ENCODE measurements around the gene ANAPC1. TPM values are rescaled to one million over a fixed set of nuclear protein-coding genes. Genes with fewer than 3 reads are reported as not detected.

The ANAPC1 gene
- total RNA-seq, 4 donors from 2014 or later, result 28.9 to 57.1 (median 40.0) TPM

DNA sequence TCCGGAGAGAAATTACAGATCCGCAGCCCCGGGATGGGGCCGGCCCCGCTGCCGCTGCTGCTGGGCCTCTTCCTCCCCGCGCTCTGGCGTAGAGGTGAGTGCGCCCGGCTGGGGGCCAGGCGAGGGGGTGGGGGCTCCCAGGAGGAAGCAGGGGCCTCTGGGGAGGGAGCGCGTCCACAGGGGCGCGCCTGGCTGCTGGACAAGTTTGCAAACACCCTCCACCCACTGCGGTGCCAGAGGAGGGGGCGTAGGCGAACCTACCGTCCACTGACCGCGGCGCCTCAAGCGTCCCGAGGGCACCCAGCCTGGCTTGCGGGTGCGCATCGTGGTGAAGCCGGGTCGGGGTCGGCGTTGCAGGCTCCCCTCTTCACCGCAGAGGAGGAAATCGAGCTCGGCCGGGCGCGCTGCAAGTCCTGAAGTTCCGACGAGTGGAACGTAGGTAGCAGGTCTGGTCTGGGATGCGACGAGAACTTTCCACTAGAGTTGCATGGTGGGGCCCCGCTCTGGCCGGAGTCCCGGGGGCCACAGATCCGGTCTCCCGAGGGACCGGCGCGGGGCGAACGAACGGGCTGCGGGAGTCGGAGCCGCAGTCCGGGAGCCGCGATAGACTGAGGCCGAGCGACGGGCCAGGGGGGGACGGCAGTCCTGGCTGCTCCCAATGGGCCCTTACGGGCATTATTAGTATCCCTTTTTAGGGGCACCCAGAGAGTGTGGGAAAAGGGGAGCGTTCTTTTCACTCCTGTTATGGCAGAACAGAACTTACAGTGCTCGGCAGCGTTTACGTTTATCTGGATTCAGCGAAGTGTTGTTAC, 14.9 kb upstream of the ANAPC1 start:
- TF ChIP-seq, protein P1, sequence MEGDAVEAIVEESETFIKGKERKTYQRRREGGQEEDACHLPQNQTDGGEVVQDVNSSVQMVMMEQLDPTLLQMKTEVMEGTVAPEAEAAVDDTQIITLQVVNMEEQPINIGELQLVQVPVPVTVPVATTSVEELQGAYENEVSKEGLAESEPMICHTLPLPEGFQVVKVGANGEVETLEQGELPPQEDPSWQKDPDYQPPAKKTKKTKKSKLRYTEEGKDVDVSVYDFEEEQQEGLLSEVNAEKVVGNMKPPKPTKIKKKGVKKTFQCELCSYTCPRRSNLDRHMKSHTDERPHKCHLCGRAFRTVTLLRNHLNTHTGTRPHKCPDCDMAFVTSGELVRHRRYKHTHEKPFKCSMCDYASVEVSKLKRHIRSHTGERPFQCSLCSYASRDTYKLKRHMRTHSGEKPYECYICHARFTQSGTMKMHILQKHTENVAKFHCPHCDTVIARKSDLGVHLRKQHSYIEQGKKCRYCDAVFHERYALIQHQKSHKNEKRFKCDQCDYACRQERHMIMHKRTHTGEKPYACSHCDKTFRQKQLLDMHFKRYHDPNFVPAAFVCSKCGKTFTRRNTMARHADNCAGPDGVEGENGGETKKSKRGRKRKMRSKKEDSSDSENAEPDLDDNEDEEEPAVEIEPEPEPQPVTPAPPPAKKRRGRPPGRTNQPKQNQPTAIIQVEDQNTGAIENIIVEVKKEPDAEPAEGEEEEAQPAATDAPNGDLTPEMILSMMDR (IDR thresholded peaks at IDR 0.05), result no peak
- TF ChIP-seq POLR2A (IDR thresholded peaks at IDR 0.05) (no peak), POLR2AphosphoS5 (IDR thresholded peaks at IDR 0.05) (no peak), EP300 (IDR thresholded peaks at IDR 0.05) (no peak)
- H3K27ac ChIP-seq, result peak overlapping the region; percentile 21 to 91 (median 87)
- H3K4me3 ChIP-seq, result peak overlapping the region; percentile 59 to 97
- 0 to 2% methylated on average over 3 to 6 of the region's 70 CpGs for WGBS, 2 donors (ENCODE audit: low coverage in 1 of 2)
- no peaks in the 10 kb centered on the region for H3K36me3 ChIP-seq
- H3K4me1 ChIP-seq, result peaks cover 0 to 60% (median 7%) of the 10 kb centered on the region in 3 donors
- no peaks in the 10 kb centered on the region for H3K9me3 ChIP-seq
- H3K27me3 ChIP-seq, result no peaks in the 10 kb centered on the region
- ATAC-seq, result peak; percentile 20

DNA sequence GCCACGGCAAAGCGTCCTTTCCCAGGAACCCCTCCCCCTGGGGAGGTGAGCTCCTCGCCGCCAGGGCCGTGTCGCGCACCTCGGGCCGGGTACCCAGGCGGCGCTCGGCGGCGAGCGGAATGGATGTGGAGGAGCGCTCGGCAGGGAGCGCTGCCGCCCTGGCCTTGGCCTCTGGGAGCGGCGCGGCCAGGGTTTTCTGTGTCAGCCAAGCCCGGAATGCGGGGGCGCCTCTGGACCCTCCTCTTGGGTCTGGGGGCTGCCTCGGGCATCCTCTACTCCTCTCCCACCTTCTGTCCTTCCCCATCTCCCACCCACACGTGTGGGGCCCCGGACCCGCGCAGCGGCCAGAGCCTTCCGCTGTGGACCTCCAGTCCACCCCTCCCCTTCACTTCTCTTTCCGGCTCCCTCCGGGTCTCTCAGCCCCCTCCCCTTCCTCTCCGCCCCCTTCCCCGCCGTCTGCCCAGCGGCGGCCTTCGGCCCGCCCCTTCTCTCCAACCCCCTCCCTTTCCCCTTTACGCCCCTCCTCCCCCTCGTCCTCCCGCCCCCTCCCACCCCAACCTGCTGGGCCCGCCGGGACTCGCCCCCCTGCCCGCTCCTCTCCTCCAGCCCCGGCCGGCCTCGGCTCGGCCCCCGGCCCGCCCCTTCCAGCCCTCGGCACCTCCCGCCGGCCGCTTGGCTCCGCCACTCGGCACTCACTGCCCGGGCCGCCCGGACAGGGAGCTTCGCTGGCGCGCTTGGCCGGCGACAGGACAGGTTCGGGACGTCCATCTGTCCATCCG, 14.1 kb upstream of the ANAPC1 start, which contains the start of gene MERTK:
Gene MERTK (plus strand): TSS at position 684 of the 779 bp plus-strand sequence. CDS start 129 bp downstream, outside the sequence.
- H3K27ac ChIP-seq, result peak within 1 kb of the TSS; percentile 63 to 91 (median 87)
- H3K4me3 ChIP-seq, result peak within 1 kb of the TSS; percentile 59 to 97
- peaks cover 0 to 52% (median 7%) of the 10 kb centered on the region in 3 donors for H3K4me1 ChIP-seq
- H3K36me3 ChIP-seq, result no peaks in the 10 kb centered on the region
- ATAC-seq, result peak; percentile 93
- 0% methylated on average over 1 to 21 of the region's 71 CpGs for WGBS, 2 donors (ENCODE audit: low coverage in 1 of 2)
- no peaks in the 10 kb centered on the region for H3K9me3 ChIP-seq
- no peak for TF ChIP-seq EP300 (IDR thresholded peaks at IDR 0.05)
- peak; percentile 79 to 88 for TF ChIP-seq POLR2A (IDR thresholded peaks at IDR 0.05)
- TF ChIP-seq, protein P1 (IDR thresholded peaks at IDR 0.05), result peak; percentile 40 to 88 (median 63)
- TF ChIP-seq POLR2AphosphoS5 (IDR thresholded peaks at IDR 0.05), result peak; percentile 84
- H3K27me3 ChIP-seq, result no peaks in the 10 kb centered on the region

DNA sequence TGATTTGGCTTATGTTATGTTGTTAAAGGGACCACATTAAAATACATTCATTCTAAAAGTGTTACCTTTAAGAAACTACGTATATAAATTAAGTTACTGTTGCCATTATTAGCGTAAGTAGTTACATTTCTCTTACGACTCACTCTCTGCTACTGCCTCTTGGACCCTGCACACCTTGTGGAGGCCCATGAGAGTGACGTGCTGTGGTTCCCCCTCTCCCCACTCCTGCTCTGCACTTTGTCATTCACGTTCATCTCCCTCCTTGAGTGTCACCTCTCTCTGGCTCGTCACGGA, 13.6 kb upstream of the ANAPC1 start:
- no peaks in the 10 kb centered on the region for H3K27me3 ChIP-seq
- no peaks in the 10 kb centered on the region for H3K9me3 ChIP-seq
- H3K4me1 ChIP-seq, result peaks cover 0 to 47% (median 7%) of the 10 kb centered on the region in 3 donors
- H3K36me3 ChIP-seq, result no peaks in the 10 kb centered on the region
- WGBS, 2 donors (ENCODE audit: low coverage in 1 of 2), result 0 to 2% methylated on average over 5 to 6 of the region's 7 CpGs
- peak overlapping the region; percentile 63 to 91 (median 87) for H3K27ac ChIP-seq
- peak overlapping the region; percentile 59 to 97 for H3K4me3 ChIP-seq
- ATAC-seq, result no peak
- no peak for TF ChIP-seq POLR2AphosphoS5 (IDR thresholded peaks at IDR 0.05)

DNA sequence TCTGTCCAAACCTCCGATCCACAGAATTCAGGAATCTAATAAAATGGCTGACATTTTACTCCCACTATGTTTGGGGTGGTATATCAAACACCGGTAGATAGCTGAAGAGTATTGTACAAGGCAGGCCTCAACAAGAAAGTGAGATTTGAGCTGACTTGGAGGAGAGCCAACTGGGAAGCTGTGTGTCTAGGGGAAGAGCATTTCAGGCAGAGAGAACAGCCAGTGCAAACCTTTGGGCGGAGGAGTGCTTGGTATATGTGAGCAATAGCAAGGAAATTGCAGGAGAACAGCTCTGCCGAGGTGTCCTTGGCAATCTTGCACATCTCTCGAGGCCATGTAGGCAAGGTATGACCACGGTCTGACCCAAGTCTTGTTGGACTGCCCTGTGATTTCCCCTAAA, 12.6 kb upstream of the ANAPC1 start:
- no peaks in the 10 kb centered on the region for H3K36me3 ChIP-seq
- H3K27ac ChIP-seq, result no peak overlapping the region
- peaks cover 0 to 37% (median 7%) of the 10 kb centered on the region in 3 donors for H3K4me1 ChIP-seq
- no peaks in the 10 kb centered on the region for H3K9me3 ChIP-seq
- no peak for TF ChIP-seq EP300 (IDR thresholded peaks at IDR 0.05)
- TF ChIP-seq POLR2AphosphoS5 (IDR thresholded peaks at IDR 0.05), result no peak
- no peak for TF ChIP-seq POLR2A (IDR thresholded peaks at IDR 0.05)
- TF ChIP-seq, protein P1 (IDR thresholded peaks at IDR 0.05), result no peak
- no peak overlapping the region for H3K4me3 ChIP-seq
- no peaks in the 10 kb centered on the region for H3K27me3 ChIP-seq
- WGBS, 2 donors (ENCODE audit: low coverage in 1 of 2), result 83 to 84% methylated on average over 1 to 6 of the region's 6 CpGs
- no peak for ATAC-seq

DNA sequence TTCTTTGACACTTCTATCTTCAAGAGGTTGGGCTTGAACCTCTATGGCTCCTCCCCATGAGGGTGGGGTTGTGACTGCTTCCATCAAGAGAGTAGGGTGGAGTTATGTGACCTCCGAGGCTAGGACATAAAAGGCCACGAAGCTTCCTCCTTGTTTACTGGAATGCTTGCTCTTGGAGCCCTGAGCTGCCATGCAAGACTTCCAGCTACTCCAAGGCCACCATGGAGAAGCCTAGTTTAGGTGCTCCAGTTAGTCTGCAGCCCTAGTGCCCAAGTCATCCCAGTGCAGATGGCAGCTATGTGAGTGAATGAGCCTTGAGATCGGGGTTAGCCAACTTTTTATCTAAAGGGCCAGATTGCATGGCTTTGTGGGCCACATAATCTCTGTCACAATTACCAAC, 12.0 kb upstream of the ANAPC1 start:
- no peaks in the 10 kb centered on the region for H3K9me3 ChIP-seq
- no peaks in the 10 kb centered on the region for H3K36me3 ChIP-seq
- ATAC-seq, result no peak
- WGBS, 2 donors (ENCODE audit: low coverage in 1 of 2), result 18 to 78% methylated on average over 2 to 3 of the region's 3 CpGs
- peaks cover 0 to 31% (median 7%) of the 10 kb centered on the region in 3 donors for H3K4me1 ChIP-seq
- H3K27ac ChIP-seq, result no peak overlapping the region
- no peak for TF ChIP-seq POLR2A (IDR thresholded peaks at IDR 0.05)
- TF ChIP-seq POLR2AphosphoS5 (IDR thresholded peaks at IDR 0.05), result no peak
- TF ChIP-seq, protein P1 (IDR thresholded peaks at IDR 0.05), result no peak
- TF ChIP-seq EP300 (IDR thresholded peaks at IDR 0.05), result no peak
- H3K4me3 ChIP-seq, result no peak overlapping the region
- no peaks in the 10 kb centered on the region for H3K27me3 ChIP-seq

All from gastroesophageal sphincter (tissue), 4 donors.